NCI-H2107 treated with DMSO at 0.1 percent for 48 hours (cell line): ENCODE results near the gene THOC2.
"Not testable (repeated sequence)": the region's sequence is repeated elsewhere in the genome, so short reads cannot be mapped to it uniquely, and the experiment has no call there.

Experiments
- DNase-seq: peaks from one replicate; lab custom pipeline; 2025; ENCODE audit not compliant: unreplicated experiment; lab: John Stamatoyannopoulos, UW

Gene THOC2

GRCh38 chrX:123665197-123665596 is 67.7 kb downstream of the THOC2 start:
- no peak for DNase-seq

DNA sequence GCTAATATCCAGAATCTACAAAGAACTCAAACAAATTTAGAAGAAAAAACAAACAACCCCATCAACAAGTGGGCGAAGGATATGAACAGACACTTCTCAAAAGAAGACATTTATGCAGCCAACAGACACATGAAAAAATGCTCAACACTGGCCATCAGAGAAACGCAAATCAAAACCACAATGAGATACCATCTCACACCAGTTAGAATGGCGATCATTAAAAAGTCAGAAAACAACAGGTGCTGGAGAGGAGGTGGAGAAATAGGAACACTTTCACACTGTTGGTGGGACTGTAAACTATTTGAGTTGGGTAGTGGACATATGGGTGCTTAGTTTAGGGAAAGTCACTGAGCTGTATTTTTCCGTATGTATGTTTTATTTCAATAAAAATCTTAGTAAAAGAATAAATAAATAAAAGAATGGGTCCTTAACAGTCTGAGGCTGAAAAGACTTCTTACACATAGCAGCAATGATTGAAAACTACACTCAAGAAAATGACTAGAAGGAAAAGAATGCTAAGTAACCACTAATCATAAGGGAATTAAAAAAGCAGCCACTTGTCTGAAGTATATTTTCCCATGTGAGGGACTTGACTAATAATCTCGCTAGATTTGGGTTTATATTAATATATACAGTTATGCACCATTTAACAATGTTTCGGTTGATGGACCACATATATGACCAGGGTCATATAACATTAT is 68.2 kb downstream of the THOC2 start:
- not testable (repeated sequence) for DNase-seq

- DNase-seq: not testable (repeated sequence)
Measured at GRCh38 chrX:123663720-123664119, 69.1 kb downstream of the THOC2 start.

- not testable (repeated sequence) for DNase-seq
Measured at GRCh38 chrX:123656507-123656906, 76.3 kb downstream of the THOC2 start.

DNA sequence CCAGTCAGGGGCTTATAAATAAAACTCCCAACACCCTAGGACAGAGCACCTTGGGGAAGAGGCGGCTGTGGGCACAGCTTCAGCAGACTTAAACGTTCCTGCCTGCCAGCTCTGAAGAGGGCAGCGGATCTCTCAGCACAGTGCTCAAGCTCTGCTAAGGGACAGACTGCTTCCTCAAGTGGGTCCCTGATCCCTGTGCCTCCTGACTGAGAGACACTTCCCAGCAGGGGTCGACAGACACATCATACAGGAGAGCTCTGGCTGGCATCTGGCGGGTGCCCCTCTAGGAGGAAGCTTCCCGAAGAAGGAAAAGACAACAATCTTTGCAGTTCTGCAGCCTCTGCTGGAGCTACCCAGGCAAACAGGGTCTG is 84.1 kb downstream of the THOC2 start:
- DNase-seq: not testable (repeated sequence)

- no peak for DNase-seq
Measured at GRCh38 chrX:123648028-123648810, 84.6 kb downstream of the THOC2 start.

DNA sequence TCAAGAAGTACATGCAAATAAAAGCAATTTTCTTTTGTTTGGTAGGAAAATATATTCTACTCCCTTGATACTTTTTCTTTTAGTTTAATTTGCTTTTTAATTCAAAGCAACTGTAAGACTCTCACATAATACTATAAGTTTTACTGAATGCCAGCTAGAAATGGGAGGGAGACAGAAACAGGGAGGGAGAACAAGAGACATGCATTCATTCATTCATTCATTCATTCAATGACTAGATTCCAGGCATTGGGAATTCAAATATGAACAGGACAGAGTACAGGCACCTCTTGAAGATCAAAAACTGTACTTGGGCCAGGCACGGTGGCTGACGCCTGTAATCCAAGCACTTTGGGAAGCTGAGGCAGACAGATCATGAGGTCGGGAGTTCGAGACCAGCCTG is 85.6 kb downstream of the THOC2 start:
- DNase-seq: no peak

- no peak for DNase-seq
Measured at GRCh38 chrX:123629502-123629901, 103.3 kb downstream of the THOC2 start.

- no peak for DNase-seq
Measured at GRCh38 chrX:123626962-123627361, 105.9 kb downstream of the THOC2 start.

DNA sequence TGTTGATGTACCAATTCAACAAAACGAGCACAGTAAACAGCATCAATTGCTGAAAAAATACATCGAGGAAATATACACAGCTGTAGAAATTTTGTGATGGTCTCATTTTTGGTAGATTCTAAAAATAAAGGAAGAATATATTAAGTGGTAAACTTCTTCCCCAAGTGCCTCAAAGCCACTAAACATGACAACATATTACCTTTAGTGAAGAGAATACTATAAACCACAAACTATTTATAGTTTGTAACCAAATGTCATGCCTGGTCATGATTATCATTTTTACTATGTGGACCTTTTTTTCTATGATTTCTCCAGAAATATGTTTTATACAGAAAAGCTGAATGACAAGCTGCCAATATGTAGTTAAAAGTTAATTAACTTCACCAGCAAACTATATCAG is 106.9 kb downstream of the THOC2 start:
- no peak for DNase-seq

DNA sequence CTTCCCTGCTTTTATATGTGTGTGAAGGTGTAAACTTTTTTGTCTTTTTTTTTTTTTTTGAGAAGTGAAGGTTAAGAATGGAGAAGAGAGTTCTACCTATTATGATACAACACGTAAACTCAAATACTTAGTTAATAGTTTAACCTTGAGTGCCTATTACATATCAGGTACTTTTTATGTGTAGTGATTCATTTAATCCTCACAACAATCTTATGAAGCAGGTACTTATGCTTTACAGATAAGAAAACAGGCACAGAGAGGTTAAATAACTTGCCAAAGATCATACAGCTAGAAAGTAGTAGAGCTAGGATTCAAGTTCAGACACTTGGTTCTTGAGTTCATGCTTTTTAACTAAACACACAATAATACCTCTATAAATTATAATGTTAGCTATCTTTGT is 107.4 kb downstream of the THOC2 start:
- DNase-seq: no peak

GRCh38 chrX:123617007-123617406 is 115.8 kb downstream of the THOC2 start:
- no peak for DNase-seq

GRCh38 chrX:123610915-123611314 is 121.9 kb downstream of the THOC2 start:
- DNase-seq: no peak

GRCh38 chrX:123607806-123608205 is 125.0 kb downstream of the THOC2 start:
- no peak for DNase-seq

- no peak for DNase-seq
Measured at GRCh38 chrX:123607270-123607669, 125.6 kb downstream of the THOC2 start.

- no peak for DNase-seq
Measured at GRCh38 chrX:123603491-123603890, 129.4 kb downstream of the THOC2 start.

DNA sequence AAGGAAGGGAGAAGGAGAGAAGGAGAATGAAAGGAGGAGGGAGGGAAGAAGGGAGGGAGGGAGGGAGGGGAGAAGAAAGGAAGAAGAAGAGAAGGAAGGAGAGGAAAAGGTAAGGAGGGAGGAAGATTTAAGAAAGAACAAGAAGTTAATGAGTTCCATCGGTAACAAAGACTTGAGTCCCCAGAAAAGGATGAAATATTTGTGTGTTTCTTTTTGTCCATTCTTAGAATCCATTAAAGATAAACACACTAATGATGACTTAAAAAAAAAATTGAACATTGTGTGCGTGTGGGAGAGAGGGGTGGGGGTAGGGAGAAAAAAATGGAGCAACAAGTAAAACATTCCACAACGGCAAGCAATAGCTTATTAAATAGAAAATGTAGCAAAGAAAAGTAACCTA is 131.4 kb downstream of the THOC2 start:
- DNase-seq: no peak

DNA sequence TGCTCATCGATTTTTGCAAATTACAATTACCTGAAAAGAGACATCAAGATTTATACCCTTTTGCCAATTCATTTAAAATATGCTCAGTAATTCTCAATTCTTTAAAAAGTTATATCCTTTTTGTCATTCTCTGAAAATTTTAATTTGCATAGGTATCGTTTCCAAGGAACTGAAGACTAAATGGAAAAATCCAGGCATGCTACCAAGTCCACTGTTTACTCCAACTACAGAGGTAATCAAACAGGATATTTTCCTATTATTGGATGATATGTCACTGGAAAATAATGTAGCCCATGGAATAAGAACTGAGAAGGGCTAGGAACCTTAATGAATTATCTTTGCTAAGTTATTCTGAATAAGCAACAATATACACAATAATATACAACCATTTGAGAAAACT is 132.7 kb downstream of the THOC2 start:
- DNase-seq: no peak

DNA sequence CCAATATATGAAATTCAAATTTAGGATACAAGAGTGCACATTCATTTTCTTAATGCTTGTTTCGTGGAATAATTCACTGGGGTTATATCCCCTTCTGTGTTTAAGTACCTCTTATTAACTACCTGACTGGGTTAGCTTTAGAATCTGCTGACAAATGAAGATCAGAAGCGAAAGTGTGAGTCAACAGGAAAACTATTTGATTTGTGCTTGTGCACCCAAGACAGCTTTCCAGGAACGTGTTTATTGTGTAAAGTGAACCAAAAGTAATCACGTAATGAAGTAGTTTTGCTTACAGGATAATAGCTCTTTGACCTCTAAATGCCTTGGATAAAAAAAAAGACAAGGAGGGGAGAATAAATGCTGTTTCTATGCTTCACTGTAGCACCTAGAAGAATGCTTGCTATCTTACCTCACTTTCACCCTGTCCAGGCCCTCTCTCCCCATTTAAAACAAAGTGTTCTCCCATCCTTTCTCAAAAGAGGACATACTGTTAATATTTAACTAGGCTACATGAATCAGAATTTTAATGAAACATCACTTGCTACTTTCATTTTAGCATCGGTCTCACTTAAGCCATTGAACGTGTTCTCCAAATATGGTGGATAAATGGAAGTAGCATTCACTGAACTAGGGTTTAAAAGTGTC is 141.9 kb downstream of the THOC2 start:
- DNase-seq: no peak

GRCh38 chrX:123588723-123589122 is 144.1 kb downstream of the THOC2 start:
- DNase-seq: no peak

DNA sequence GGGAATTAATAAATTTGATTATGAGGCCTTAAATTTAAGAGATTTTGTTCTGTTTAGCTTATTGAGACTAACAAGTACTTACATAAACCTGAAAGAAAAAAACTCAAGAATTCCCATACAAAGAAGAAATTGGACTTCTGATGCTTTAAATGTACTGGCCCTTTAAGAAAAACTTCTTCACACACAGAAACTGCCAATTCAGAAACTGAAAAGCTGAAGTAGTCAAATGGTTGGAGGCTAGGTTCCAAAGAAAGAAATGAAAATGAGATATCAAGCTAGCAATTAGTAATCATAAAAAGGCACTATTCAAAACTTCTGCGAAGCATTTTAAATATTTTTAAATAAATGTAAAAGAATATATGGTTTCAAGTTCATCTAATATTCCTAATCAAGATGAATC is 151.3 kb downstream of the THOC2 start:
- no peak for DNase-seq

- DNase-seq: no peak
Measured at GRCh38 chrX:123580792-123581191, 152.1 kb downstream of the THOC2 start.
